ENCODE measurements around the gene TNS3. TPM values are rescaled to one million over a fixed set of nuclear protein-coding genes. Genes with fewer than 3 reads are reported as not detected.
"Not testable (repeated sequence)": the region's sequence is repeated elsewhere in the genome, so short reads cannot be mapped to it uniquely, and the experiment has no call there.

The TNS3 gene
- total and polyA plus RNA-seq, 4 experiments from 2014 or later, result 0.11 to 3.2 (median 1.3) TPM; not detected in 1

DNA sequence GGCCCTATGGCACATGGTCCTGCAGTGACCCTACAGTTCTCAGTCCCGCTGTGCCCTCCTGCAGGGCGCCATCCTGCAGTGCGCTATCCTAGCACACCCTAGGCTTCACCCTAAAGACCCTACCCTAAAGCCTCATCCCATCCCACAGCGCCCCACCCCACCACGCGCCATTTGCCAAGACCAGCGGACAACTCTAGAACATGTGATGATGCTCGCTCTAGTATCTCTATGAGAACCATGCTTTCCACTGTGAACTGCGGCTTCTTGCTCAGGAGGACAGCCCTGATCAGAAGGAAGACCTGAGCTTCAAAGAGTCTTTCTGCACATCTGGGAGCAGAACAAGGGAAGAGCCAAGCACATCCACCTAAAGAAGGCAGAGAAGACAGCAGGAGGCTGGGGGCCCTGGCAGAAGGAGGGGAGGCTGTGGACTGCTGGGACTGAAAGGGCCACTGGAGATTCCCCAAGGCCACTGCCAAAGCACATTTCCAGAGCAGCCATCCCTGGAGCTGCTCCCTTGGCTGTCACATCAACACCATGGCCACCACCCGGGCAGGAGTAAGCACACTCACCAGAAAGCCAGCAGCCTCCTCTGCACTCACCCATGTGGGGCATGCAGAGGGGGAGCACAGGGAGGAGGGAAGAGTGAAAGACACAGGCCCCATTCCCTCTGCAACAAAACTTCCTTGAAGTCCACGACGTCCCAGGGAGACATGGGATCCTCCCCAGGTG lies 134.1 kb downstream of the TNS3 start:
- Histone ChIP-seq H3K9me3 (ENCODE audit: control insufficient read depth in 1 of 2, low read length in 2 of 2) (no peaks in the 10 kb centered on the region), H3K36me3 (ENCODE audit: insufficient read depth, low read length) (no peaks in the 10 kb centered on the region), H3K4me1 (ENCODE audit: insufficient read depth, low read length) (no peaks in the 10 kb centered on the region), H3K27ac (ENCODE audit: low read depth, low read length) (no peak overlapping the region), H3K4me3 (ENCODE audit: low read length in 2 of 2) (no peak overlapping the region), H3K27me3 (ENCODE audit: insufficient read depth, low read length) (no peaks in the 10 kb centered on the region)
- POLR2A ChIA-PET (ENCODE audit: partially characterized antibody), result no interaction called here
- DNase-seq, result no peak
- Mint-ChIP-seq H3K4me1 (no peaks in the 10 kb centered on the region), H3K9me3 (peaks cover 0 to 3% (median 0%) of the 10 kb centered on the region in 8 donors), H3K27ac (no peak overlapping the region), H3K4me3 (no peak overlapping the region), H3K36me3 (no peaks in the 10 kb centered on the region), H3K27me3 (no peaks in the 10 kb centered on the region)
- intact Hi-C loops (cut with micrococcal nuclease), result no loop called here
- CTCF ChIA-PET (ENCODE audit: partially characterized antibody), result no interaction called here

DNA sequence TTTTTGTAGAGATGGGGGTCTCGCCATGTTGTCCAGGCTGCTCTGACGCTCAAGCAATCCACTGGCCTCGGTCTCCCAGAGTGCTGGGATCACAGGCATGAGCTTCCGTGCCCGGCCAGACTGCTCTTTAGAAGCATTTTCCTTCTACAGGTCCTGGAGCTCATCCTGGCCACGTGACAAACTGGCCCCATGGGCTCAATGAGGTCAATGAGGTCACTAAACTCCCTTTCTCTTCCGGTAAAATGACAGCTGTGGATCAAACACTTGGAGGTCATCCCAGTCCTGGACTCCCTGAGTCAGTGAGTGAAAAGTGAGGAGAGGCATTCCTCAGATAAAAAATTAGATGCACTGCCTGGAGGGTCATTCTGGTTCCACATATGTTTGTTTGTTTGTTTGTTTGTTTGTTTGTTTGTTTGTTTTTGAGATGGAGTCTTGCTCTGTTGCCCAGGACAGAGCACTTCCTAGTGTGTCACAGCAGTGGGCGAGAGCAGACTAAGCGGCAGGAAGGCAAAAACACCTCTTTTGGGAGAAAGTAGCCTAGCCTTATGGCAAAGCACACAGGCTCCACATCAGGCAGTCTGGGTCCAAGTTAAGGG lies 134.9 kb downstream of the TNS3 start:
- no peak overlapping the region for H3K4me3 Mint-ChIP-seq
- Histone ChIP-seq H3K27ac (ENCODE audit: low read depth, low read length) (no peak overlapping the region), H3K4me1 (ENCODE audit: insufficient read depth, low read length) (no peaks in the 10 kb centered on the region), H3K4me3 (ENCODE audit: low read length in 2 of 2) (no peak overlapping the region), H3K27me3 (ENCODE audit: insufficient read depth, low read length) (no peaks in the 10 kb centered on the region), H3K9me3 (ENCODE audit: control insufficient read depth in 1 of 2, low read length in 2 of 2) (no peaks in the 10 kb centered on the region), H3K36me3 (ENCODE audit: insufficient read depth, low read length) (no peaks in the 10 kb centered on the region)
- no peaks in the 10 kb centered on the region for H3K27me3 Mint-ChIP-seq
- CTCF ChIA-PET (ENCODE audit: partially characterized antibody), result no interaction called here
- H3K27ac Mint-ChIP-seq, result no peak overlapping the region
- H3K36me3 Mint-ChIP-seq, result no peaks in the 10 kb centered on the region
- intact Hi-C loops (cut with micrococcal nuclease), result no loop called here
- H3K9me3 Mint-ChIP-seq, result peaks cover 0 to 3% (median 0%) of the 10 kb centered on the region in 8 donors
- DNase-seq, result no peak
- no peaks in the 10 kb centered on the region for H3K4me1 Mint-ChIP-seq
- POLR2A ChIA-PET (ENCODE audit: partially characterized antibody), result no interaction called here

DNA sequence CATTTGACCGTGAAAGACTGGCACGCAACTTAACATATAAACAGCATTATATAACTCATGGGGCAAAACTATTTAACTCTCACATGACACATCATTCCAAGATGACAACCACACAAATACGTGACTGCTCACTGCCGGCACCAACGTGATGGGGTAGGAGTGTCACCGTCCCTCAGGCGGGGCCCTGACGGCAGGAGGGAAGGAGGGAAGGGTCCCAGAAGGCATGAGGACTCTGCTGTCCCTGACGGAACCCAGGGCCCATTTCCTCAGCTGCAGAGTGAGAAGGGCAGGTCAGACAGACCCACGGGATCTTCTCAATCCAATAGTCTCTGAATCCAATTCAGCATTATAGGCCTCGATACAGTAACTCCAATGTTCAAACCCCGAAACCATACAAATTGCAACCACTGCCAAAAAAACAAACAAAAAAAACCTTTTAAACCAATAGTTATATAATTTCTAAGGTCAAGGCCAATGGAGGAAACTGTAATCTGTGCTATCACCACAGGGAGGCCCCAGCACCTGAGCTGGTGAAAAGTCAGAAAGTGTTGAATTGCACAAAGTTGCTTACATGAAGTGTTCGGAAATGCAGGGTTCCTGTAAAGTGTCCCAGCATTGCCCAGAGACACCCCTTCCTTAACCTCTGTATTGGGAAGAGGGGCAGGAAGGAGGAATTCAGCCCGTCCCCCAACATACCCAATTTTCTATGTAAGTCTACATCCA lies 137.4 kb downstream of the TNS3 start:
- H3K27me3 ChIP-seq (ENCODE audit: insufficient read depth, low read length), result no peaks in the 10 kb centered on the region
- H3K27ac Mint-ChIP-seq, result no peak overlapping the region
- H3K36me3 Mint-ChIP-seq, result no peaks in the 10 kb centered on the region
- no peak overlapping the region for H3K4me3 ChIP-seq (ENCODE audit: low read length in 2 of 2)
- H3K4me3 Mint-ChIP-seq, result no peak overlapping the region
- H3K4me1 ChIP-seq (ENCODE audit: insufficient read depth, low read length), result no peaks in the 10 kb centered on the region
- no peaks in the 10 kb centered on the region for H3K27me3 Mint-ChIP-seq
- CTCF ChIA-PET (ENCODE audit: partially characterized antibody), result no interaction called here
- intact Hi-C loops (cut with micrococcal nuclease), result no loop called here
- H3K4me1 Mint-ChIP-seq, result no peaks in the 10 kb centered on the region
- H3K27ac ChIP-seq (ENCODE audit: low read depth, low read length), result no peak overlapping the region
- POLR2A ChIA-PET (ENCODE audit: partially characterized antibody), result no interaction called here
- H3K9me3 Mint-ChIP-seq, result peaks cover 0 to 3% (median 0%) of the 10 kb centered on the region in 8 donors
- no peak for DNase-seq
- no peaks in the 10 kb centered on the region for H3K9me3 ChIP-seq (ENCODE audit: control insufficient read depth in 1 of 2, low read length in 2 of 2)
- H3K36me3 ChIP-seq (ENCODE audit: insufficient read depth, low read length), result no peaks in the 10 kb centered on the region

DNA sequence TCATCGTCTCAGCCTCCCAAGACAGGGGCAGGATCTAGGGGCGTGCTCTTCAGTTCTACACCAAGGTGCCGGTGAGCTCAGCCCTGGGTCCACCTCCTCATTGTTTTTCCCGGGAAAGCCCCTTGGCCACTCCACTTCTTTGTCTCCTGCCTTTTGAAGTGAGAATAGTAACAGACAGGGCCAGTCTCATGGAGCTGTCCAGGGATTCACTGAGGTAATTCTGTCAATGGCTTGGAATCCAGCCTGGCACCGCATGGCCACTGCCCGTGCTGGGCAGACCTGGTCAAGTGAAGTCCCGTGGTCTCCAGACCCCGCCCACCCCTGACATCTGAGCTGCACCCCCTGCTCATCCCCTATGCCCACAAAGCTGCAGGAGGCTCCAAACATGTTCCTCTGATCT lies 138.9 kb downstream of the TNS3 start:
- no peaks in the 10 kb centered on the region for H3K27me3 Mint-ChIP-seq
- no peaks in the 10 kb centered on the region for H3K4me1 Mint-ChIP-seq
- no peak overlapping the region for H3K4me3 ChIP-seq (ENCODE audit: low read length in 2 of 2)
- intact Hi-C loops (cut with micrococcal nuclease), result no loop called here
- no peak overlapping the region for H3K4me3 Mint-ChIP-seq
- DNase-seq, result no peak
- POLR2A ChIA-PET (ENCODE audit: partially characterized antibody), result no interaction called here
- CTCF ChIA-PET (ENCODE audit: partially characterized antibody), result no interaction called here
- H3K9me3 Mint-ChIP-seq, result peaks cover 0 to 3% (median 0%) of the 10 kb centered on the region in 8 donors
- H3K27ac ChIP-seq (ENCODE audit: low read depth, low read length), result no peak overlapping the region
- no peak overlapping the region for H3K27ac Mint-ChIP-seq
- no peaks in the 10 kb centered on the region for H3K9me3 ChIP-seq (ENCODE audit: control insufficient read depth in 1 of 2, low read length in 2 of 2)
- H3K36me3 ChIP-seq (ENCODE audit: insufficient read depth, low read length), result no peaks in the 10 kb centered on the region
- H3K27me3 ChIP-seq (ENCODE audit: insufficient read depth, low read length), result no peaks in the 10 kb centered on the region
- H3K36me3 Mint-ChIP-seq, result no peaks in the 10 kb centered on the region
- H3K4me1 ChIP-seq (ENCODE audit: insufficient read depth, low read length), result no peaks in the 10 kb centered on the region

DNA sequence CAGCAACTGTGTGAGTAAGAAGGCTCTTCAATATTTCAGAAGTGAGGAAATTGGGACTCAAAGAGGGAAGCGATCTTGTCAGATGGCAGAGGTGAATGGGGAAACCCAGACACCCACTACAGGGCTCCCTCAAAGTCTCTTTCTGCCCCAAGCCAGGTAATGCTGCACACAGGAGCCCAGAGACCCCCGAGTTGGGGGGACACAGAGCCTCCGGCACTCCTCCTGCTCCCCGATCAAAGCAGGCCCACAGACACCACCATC lies 139.4 kb downstream of the TNS3 start:
- CTCF ChIA-PET (ENCODE audit: partially characterized antibody), result no interaction called here
- Histone ChIP-seq H3K9me3 (ENCODE audit: control insufficient read depth in 1 of 2, low read length in 2 of 2) (no peaks in the 10 kb centered on the region), H3K27ac (ENCODE audit: low read depth, low read length) (no peak overlapping the region), H3K36me3 (ENCODE audit: insufficient read depth, low read length) (no peaks in the 10 kb centered on the region), H3K4me1 (ENCODE audit: insufficient read depth, low read length) (no peaks in the 10 kb centered on the region), H3K4me3 (ENCODE audit: low read length in 2 of 2) (no peak overlapping the region), H3K27me3 (ENCODE audit: insufficient read depth, low read length) (no peaks in the 10 kb centered on the region)
- H3K4me1 Mint-ChIP-seq, result no peaks in the 10 kb centered on the region
- peaks cover 0 to 2% (median 0%) of the 10 kb centered on the region in 8 donors for H3K9me3 Mint-ChIP-seq
- POLR2A ChIA-PET (ENCODE audit: partially characterized antibody), result no interaction called here
- intact Hi-C loops (cut with micrococcal nuclease), result no loop called here
- H3K36me3 Mint-ChIP-seq, result no peaks in the 10 kb centered on the region
- no peak overlapping the region for H3K27ac Mint-ChIP-seq
- DNase-seq, result no peak
- H3K27me3 Mint-ChIP-seq, result no peaks in the 10 kb centered on the region
- no peak overlapping the region for H3K4me3 Mint-ChIP-seq

DNA sequence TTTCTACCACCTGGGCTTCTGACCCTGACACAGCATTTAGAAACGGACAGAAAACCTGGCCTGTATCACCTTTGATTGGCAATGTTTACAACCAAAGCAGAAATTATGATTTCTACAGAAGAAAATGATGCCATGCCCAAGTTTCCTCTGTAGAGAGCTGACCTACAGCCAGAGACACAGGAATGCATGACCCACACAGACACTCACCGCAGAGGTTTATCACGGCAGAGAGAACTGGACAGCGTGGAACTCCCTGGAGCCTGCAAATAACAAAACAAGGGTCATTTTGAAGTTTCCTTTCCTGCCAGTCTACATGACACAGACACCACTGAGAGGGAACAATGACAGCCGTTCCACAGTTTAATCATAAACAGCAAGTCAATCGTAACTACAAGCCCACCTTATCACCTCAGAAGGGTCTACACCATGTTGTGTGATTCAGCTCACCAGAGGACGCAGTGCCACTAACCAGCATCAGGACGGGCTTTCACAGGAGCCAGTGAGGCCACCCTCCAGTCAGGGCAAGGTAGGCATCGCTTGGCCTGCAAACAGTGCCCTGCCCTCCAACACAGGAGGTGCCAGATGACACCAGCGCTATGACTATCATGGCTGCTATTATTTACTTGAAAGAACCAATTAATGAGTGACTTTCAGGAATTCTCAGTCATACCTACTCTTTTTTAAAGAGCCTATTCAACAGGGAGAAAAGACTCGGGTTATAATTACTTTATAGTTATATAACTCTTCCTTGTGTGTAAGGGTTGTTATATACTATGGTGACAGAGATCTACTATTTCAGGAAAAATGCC lies 139.9 kb downstream of the TNS3 start:
- no peaks in the 10 kb centered on the region for H3K27me3 ChIP-seq (ENCODE audit: insufficient read depth, low read length)
- ChIA-PET POLR2A (ENCODE audit: partially characterized antibody) (no interaction called here), CTCF (ENCODE audit: partially characterized antibody) (no interaction called here)
- no peaks in the 10 kb centered on the region for H3K9me3 ChIP-seq (ENCODE audit: control insufficient read depth in 1 of 2, low read length in 2 of 2)
- H3K27ac Mint-ChIP-seq, result no peak overlapping the region
- H3K4me1 ChIP-seq (ENCODE audit: insufficient read depth, low read length), result no peaks in the 10 kb centered on the region
- H3K9me3 Mint-ChIP-seq, result peaks cover 0 to 2% (median 0%) of the 10 kb centered on the region in 8 donors
- no peaks in the 10 kb centered on the region for H3K4me1 Mint-ChIP-seq
- no peak overlapping the region for H3K4me3 Mint-ChIP-seq
- H3K4me3 ChIP-seq (ENCODE audit: low read length in 2 of 2), result no peak overlapping the region
- no peak overlapping the region for H3K27ac ChIP-seq (ENCODE audit: low read depth, low read length)
- intact Hi-C loops (cut with micrococcal nuclease), result no loop called here
- DNase-seq, result no peak
- no peaks in the 10 kb centered on the region for H3K27me3 Mint-ChIP-seq
- no peaks in the 10 kb centered on the region for H3K36me3 ChIP-seq (ENCODE audit: insufficient read depth, low read length)
- no peaks in the 10 kb centered on the region for H3K36me3 Mint-ChIP-seq

DNA sequence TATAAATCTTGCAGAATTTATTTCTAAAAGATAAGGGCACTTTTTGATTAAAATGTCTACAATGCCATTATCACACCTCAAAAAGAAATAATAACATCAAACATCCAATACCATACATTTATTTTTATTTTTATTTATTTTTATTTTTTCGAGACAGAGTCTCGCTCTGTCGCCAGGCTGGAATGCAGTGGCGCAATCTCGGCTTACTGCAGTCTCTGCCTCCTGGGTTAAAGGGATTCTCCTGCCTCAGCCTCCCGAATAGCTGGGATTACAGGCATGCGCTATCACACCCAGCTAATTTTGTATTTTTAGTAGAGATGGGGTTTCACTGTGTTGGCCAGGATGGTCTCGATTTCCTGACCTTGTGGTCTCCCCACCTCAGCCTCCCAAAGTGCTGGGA lies 140.9 kb downstream of the TNS3 start:
- intact Hi-C loops (cut with micrococcal nuclease); H3K27ac ChIP-seq (ENCODE audit: low read depth, low read length); DNase-seq; H3K9me3 ChIP-seq (ENCODE audit: control insufficient read depth in 1 of 2, low read length in 2 of 2); POLR2A ChIA-PET (ENCODE audit: partially characterized antibody); H3K27ac Mint-ChIP-seq; H3K4me3 Mint-ChIP-seq; H3K36me3 Mint-ChIP-seq; H3K4me3 ChIP-seq (ENCODE audit: low read length in 2 of 2); H3K36me3 ChIP-seq (ENCODE audit: insufficient read depth, low read length); H3K4me1 Mint-ChIP-seq; H3K27me3 Mint-ChIP-seq; H3K27me3 ChIP-seq (ENCODE audit: insufficient read depth, low read length); H3K4me1 ChIP-seq (ENCODE audit: insufficient read depth, low read length); CTCF ChIA-PET (ENCODE audit: partially characterized antibody); H3K9me3 Mint-ChIP-seq: not testable (repeated sequence)

Data from CD4-positive, alpha-beta memory T cell (primary cell).